GM18868 (cell line): ENCODE results near the gene GBA2.

ENCODE experiments used
- ATAC-seq: cut with Tn5 transposase; IDR thresholded peaks from one replicate; pipeline ENCODE4 v1.9.1; 2021; ENCODE audit warnings: mild to moderate bottlenecking, moderate library complexity; ENCODE audit not compliant: unreplicated experiment

GBA2 gene

GRCh38 chr9:35767458-35767857 lies 18.4 kb upstream of the GBA2 start:
- no peak for ATAC-seq

- no peak for ATAC-seq
Measured at GRCh38 chr9:35766997-35767396, 18.0 kb upstream of the GBA2 start.

GRCh38 chr9:35763803-35764202 lies 14.8 kb upstream of the GBA2 start:
- ATAC-seq = no peak

GRCh38 chr9:35763181-35763580 lies 14.2 kb upstream of the GBA2 start:
- ATAC-seq = no peak

GRCh38 chr9:35760651-35761050 lies 11.6 kb upstream of the GBA2 start:
- no peak for ATAC-seq

- no peak for ATAC-seq
Measured at GRCh38 chr9:35759795-35760194, 10.8 kb upstream of the GBA2 start.

- ATAC-seq = no peak
Measured at GRCh38 chr9:35758475-35759050, 9.5 kb upstream of the GBA2 start.

- no peak for ATAC-seq
Measured at GRCh38 chr9:35757892-35758275, 8.9 kb upstream of the GBA2 start.

GRCh38 chr9:35757226-35757891 lies 8.3 kb upstream of the GBA2 start:
- peak; percentile 41 for ATAC-seq

GRCh38 chr9:35756275-35757225 lies 7.5 kb upstream of the GBA2 start:
- ATAC-seq = peak; percentile 67

GRCh38 chr9:35755071-35755470 lies 6.0 kb upstream of the GBA2 start:
- ATAC-seq = no peak

GRCh38 chr9:35754264-35754663 lies 5.2 kb upstream of the GBA2 start, which contains the start of gene MSMP:
Gene MSMP, minus strand, starts transcription at chr9:35754276. Its CDS starts 147 bp downstream, at chr9:35754129.
- no peak for ATAC-seq

GRCh38 chr9:35753466-35753865 lies 4.4 kb upstream of the GBA2 start:
- no peak for ATAC-seq

GRCh38 chr9:35750256-35750531 lies 1.2 kb upstream of the GBA2 start:
- ATAC-seq = no peak

GRCh38 chr9:35749515-35750255 lies 657 bp upstream of the GBA2 start:
- ATAC-seq = peak; percentile 20

GRCh38 chr9:35748242-35748857 lies 678 bp downstream of the GBA2 start:
- no peak for ATAC-seq

- no peak for ATAC-seq
Measured at GRCh38 chr9:35746583-35746982, 2.4 kb downstream of the GBA2 start.

- no peak for ATAC-seq
Measured at GRCh38 chr9:35745569-35745968, 3.5 kb downstream of the GBA2 start.

GRCh38 chr9:35743880-35744518 lies 5.0 kb downstream of the GBA2 start:
- ATAC-seq = no peak

GRCh38 chr9:35743452-35743851 lies 5.6 kb downstream of the GBA2 start:
- no peak for ATAC-seq
